HFFc6 (cell line): ENCODE data around the gene DSE. TPM values are rescaled to one million over a fixed set of nuclear protein-coding genes. Genes with fewer than 3 reads are reported as not detected.
A peak's percentile ranks its signal among the peaks of the same experiment; 100 is the strongest.

Experiments
- DNase-seq: peaks from one replicate; pipeline ENCODE4 v3.0.0-alpha.2; 2018
- H3K27ac Mint-ChIP-seq: 2 replicates; pipeline ENCODE4 v1.8.0; 2020; ENCODE audit warnings: mild to moderate bottlenecking, mixed read lengths
- H3K27me3 Mint-ChIP-seq: 2 replicates; pipeline ENCODE4 v1.8.0; 2021; ENCODE audit warnings: mild to moderate bottlenecking, moderate library complexity, mixed read lengths; ENCODE audit not compliant: insufficient read depth
- H3K36me3 Mint-ChIP-seq: 2 replicates; pipeline ENCODE4 v1.8.0; 2021; ENCODE audit warnings: low read depth, mixed read lengths
- H3K4me1 Mint-ChIP-seq: 2 replicates; pipeline ENCODE4 v1.8.0; 2020; ENCODE audit warnings: low read depth, mixed read lengths
- H3K4me3 Mint-ChIP-seq: 2 replicates; pipeline ENCODE4 v1.8.0; 2020; ENCODE audit warnings: mild to moderate bottlenecking, moderate library complexity, mixed read lengths
- H3K9me3 Mint-ChIP-seq: 2 replicates; pipeline ENCODE4 v1.8.0; 2020; ENCODE audit warnings: mild to moderate bottlenecking, mixed read lengths
- total RNA-seq, 6 experiments: library from RNA; stranded (reverse); fragmentation: NEBNext Ultra II Directional; extraction: Animal tissue kit (Norgen Biotek cat#: 25700); gene quantifications; 2 replicates in 1 of 6; 3 replicates in 5 of 6; pipeline ENCODE4 v1.2.3, GENCODE V29; 2021
- TF ChIP-seq, protein P1 (sequence below): fragments of 200-600 bp; sonication (generic); IDR thresholded peaks from 2 replicates; pipeline ENCODE4 v1.5.0; 2021; ENCODE audit warnings: antibody characterized with exemption, mild to moderate bottlenecking

Gene DSE
- total RNA-seq, 6 experiments from 2014 or later: 86.7 to 110 (median 94.9) TPM

DNA sequence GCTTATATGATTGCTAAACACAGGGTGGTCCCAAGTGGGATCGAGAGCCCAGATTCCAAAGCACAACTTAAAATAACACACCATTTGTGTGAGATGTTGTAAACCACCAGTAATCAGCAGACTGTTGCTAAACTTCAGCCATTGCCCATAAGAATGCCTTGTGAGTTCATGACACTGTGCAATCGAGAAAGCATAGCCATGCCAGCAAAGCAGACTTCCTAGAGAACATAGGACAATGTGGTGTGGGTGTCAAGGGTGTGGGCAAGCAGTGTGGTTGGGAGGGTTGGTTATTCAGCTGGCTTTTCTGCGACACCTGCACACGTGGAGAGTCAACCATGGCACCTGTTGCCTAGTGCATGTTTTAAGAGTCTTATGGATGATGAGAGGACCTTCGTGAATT lies 74.4 kb downstream of the DSE start:
- no peak for DNase-seq
- H3K27ac Mint-ChIP-seq: no peak overlapping the region
- TF ChIP-seq, protein P1, sequence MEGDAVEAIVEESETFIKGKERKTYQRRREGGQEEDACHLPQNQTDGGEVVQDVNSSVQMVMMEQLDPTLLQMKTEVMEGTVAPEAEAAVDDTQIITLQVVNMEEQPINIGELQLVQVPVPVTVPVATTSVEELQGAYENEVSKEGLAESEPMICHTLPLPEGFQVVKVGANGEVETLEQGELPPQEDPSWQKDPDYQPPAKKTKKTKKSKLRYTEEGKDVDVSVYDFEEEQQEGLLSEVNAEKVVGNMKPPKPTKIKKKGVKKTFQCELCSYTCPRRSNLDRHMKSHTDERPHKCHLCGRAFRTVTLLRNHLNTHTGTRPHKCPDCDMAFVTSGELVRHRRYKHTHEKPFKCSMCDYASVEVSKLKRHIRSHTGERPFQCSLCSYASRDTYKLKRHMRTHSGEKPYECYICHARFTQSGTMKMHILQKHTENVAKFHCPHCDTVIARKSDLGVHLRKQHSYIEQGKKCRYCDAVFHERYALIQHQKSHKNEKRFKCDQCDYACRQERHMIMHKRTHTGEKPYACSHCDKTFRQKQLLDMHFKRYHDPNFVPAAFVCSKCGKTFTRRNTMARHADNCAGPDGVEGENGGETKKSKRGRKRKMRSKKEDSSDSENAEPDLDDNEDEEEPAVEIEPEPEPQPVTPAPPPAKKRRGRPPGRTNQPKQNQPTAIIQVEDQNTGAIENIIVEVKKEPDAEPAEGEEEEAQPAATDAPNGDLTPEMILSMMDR: no peak
- H3K27me3 Mint-ChIP-seq: no peaks in the 10 kb centered on the region
- H3K9me3 Mint-ChIP-seq: no peaks in the 10 kb centered on the region
- no peak overlapping the region for H3K4me3 Mint-ChIP-seq
- no peaks in the 10 kb centered on the region for H3K36me3 Mint-ChIP-seq
- peaks cover 86% of the 10 kb centered on the region for H3K4me1 Mint-ChIP-seq

DNA sequence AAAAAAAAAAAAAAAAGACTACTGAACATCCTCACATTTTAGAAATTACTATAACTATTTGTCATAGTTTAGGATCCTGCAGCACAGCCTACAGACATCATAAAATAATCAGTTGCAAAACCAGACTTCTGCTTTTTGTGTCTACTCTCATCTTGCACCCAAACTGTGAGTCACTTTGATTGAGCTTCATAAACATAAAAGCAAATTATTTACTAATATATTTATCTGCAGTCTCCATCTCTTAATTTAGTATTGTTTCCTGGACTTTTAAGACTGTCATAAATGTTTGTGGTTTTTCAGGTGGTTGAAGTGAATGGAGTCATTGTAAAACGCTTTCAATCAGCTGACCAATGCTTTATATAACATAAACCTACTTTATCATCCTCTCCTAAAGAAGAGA lies 75.7 kb downstream of the DSE start:
- Mint-ChIP-seq H3K4me1 (peaks cover 83% of the 10 kb centered on the region), H3K9me3 (no peaks in the 10 kb centered on the region), H3K27ac (peak overlapping the region; percentile 74; the same call in 1 of the 2 replicates), H3K4me3 (peak overlapping the region; percentile 67; the same call in 1 of the 2 replicates), H3K27me3 (no peaks in the 10 kb centered on the region), H3K36me3 (no peaks in the 10 kb centered on the region)
- DNase-seq: peak; percentile 52
- TF ChIP-seq, protein P1: no peak

DNA sequence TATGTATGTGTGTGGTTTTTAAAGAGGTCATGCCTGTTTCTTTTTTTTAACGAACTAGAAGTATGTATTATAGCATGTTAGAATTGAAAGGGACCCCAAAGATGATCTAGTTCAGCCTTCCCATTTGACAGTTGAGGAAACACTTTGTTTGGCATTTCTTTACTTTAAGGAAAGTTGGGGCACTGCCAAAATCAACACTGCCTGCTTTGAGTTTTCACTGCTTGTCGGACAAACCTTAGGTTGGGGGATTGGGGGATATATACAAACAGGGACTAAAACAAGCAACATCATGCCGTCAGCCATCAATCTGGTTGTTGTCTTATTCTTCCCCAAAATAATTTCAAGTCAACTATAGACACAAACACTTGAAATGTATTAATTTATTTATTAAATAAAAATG lies 76.3 kb downstream of the DSE start:
- no peaks in the 10 kb centered on the region for H3K36me3 Mint-ChIP-seq
- no peaks in the 10 kb centered on the region for H3K27me3 Mint-ChIP-seq
- peak overlapping the region; percentile 74 for H3K27ac Mint-ChIP-seq
- peak overlapping the region; percentile 67 for H3K4me3 Mint-ChIP-seq
- DNase-seq: peak; percentile 16
- TF ChIP-seq, protein P1: no peak
- no peaks in the 10 kb centered on the region for H3K9me3 Mint-ChIP-seq
- H3K4me1 Mint-ChIP-seq: peaks cover 81% of the 10 kb centered on the region

DNA sequence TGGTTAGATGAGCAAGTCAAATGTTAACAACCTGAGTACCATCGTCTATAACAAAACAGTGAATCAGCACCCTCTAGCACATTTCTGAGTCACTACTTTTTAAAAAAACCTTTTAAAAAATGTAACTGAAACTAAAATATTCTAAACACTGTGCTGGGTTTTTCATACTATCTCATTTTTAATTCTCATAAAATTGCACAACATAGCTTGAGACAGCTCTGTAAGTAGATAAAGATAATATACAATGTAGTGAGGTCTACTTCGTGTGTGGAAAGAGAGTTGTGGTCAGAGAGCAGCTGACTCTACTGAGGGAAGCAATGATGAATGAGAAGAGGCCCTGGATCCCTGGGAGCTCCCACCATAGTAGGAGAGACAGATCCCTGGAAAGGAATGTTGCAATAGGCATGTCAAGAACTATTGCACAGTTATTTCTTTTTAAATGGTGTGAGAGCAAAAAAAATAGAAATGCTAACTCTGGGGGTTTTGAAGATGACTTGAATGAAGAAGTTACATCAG lies 76.8 kb downstream of the DSE start:
- H3K4me3 Mint-ChIP-seq: peak overlapping the region; percentile 67
- no peaks in the 10 kb centered on the region for H3K36me3 Mint-ChIP-seq
- TF ChIP-seq, protein P1: peak; percentile 33; the same call in 1 of the 2 replicates
- peaks cover 76% of the 10 kb centered on the region for H3K4me1 Mint-ChIP-seq
- no peaks in the 10 kb centered on the region for H3K9me3 Mint-ChIP-seq
- H3K27ac Mint-ChIP-seq: peak overlapping the region; percentile 74
- no peaks in the 10 kb centered on the region for H3K27me3 Mint-ChIP-seq
- peak; percentile 93 for DNase-seq

DNA sequence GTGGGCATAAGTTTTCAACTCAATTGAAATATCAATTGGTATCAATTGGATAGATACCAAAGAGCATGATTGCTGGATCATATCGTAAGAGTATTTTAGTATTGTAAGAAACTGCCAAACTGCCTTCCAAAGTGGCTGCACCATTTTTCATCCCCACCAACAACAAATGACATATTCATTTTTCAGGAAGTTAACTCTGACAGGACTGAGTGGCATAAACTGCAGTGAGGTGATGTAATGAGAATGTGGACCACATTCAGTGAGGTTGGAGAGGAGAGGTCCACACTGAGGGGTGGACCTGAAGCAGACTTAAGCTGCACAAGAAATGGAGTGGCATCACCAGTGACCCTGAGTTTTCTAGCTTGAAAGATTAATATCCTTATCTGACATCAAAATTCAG lies 78.8 kb downstream of the DSE start:
- Mint-ChIP-seq H3K36me3 (no peaks in the 10 kb centered on the region), H3K27me3 (no peaks in the 10 kb centered on the region), H3K27ac (no peak overlapping the region), H3K9me3 (no peaks in the 10 kb centered on the region), H3K4me3 (no peak overlapping the region), H3K4me1 (peaks cover 56% of the 10 kb centered on the region)
- TF ChIP-seq, protein P1: no peak
- DNase-seq: no peak
